ENCODE data around the gene VPS13D. TPM values are rescaled to one million over a fixed set of nuclear protein-coding genes. Genes with fewer than 3 reads are reported as not detected.

Gene VPS13D
- total RNA-seq, 2 donors from 2014 or later = 54.0 to 63.3 TPM

DNA sequence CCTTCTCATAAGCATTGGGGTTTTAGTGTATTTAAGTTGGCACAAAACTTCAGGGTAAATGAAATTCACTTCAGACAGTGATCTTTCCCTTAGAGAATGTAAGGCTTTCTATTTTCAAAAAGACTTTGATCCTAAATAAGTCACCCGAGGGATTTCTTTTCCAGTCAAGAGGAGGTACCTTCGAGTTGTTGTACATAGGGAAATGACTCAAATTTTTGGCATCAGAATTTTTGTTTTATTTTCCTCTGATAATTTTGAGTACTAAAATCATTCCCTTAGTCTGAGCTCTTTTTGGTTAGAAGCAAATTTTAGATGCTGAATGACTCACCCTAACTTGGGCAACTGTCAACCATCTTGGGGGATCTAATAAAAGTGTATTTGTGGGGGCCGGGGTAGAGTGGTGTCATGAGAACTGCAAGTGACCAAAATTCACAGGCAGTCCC, 194.3 kb downstream of the VPS13D start:
- DNase-seq (no peak), ATAC-seq (no peak)
- intact Hi-C loops (cut with DNase I) = no loop called here
- H3K9me3 ChIP-seq = no peaks in the 10 kb centered on the region
- no peak overlapping the region for H3K27ac ChIP-seq
- no peaks in the 10 kb centered on the region for H3K27me3 ChIP-seq
- H3K4me3 ChIP-seq = no peak overlapping the region
- TF ChIP-seq POLR2A (IDR thresholded peaks at IDR 0.05) = no peak
- TF ChIP-seq, protein P1, sequence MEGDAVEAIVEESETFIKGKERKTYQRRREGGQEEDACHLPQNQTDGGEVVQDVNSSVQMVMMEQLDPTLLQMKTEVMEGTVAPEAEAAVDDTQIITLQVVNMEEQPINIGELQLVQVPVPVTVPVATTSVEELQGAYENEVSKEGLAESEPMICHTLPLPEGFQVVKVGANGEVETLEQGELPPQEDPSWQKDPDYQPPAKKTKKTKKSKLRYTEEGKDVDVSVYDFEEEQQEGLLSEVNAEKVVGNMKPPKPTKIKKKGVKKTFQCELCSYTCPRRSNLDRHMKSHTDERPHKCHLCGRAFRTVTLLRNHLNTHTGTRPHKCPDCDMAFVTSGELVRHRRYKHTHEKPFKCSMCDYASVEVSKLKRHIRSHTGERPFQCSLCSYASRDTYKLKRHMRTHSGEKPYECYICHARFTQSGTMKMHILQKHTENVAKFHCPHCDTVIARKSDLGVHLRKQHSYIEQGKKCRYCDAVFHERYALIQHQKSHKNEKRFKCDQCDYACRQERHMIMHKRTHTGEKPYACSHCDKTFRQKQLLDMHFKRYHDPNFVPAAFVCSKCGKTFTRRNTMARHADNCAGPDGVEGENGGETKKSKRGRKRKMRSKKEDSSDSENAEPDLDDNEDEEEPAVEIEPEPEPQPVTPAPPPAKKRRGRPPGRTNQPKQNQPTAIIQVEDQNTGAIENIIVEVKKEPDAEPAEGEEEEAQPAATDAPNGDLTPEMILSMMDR (IDR thresholded peaks at IDR 0.05) = no peak
- WGBS, 2 donors = 80 to 85% methylated on average over 3 of the region's 3 CpGs
- H3K4me1 ChIP-seq = no peaks in the 10 kb centered on the region
- H3K36me3 ChIP-seq (replicated peaks in 1 of 2; ENCODE audit: insufficient read depth in 1 of 2, low read depth in 2 of 2) = no peaks in the 10 kb centered on the region

DNA sequence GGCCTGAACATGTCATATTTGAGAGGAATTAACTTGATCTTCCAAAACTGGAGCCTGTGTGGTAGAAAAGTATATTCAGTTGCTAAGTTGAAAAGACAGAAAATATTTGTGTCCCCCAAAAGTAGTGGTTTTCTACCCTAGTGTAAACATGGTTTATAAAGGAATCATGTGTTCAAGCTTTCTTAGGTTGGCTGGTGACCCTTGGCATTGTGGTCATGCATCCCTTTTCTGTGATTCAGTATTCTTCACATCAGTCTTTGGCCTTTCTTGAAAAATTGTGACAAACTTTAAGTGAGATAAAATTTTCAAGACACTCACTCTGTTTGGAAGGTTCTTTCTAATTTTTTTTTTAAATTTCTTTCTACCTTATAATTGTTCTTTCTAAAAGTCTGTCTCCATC, 195.0 kb downstream of the VPS13D start:
- H3K4me1 ChIP-seq = no peaks in the 10 kb centered on the region
- intact Hi-C loops (cut with DNase I) = no loop called here
- H3K36me3 ChIP-seq (replicated peaks in 1 of 2; ENCODE audit: insufficient read depth in 1 of 2, low read depth in 2 of 2) = no peaks in the 10 kb centered on the region
- no peak overlapping the region for H3K4me3 ChIP-seq
- H3K27ac ChIP-seq = no peak overlapping the region
- ATAC-seq = no peak
- DNase-seq = no peak
- H3K9me3 ChIP-seq = no peaks in the 10 kb centered on the region
- no peak for TF ChIP-seq POLR2A (IDR thresholded peaks at IDR 0.05)
- TF ChIP-seq, protein P1 (IDR thresholded peaks at IDR 0.05) = no peak
- H3K27me3 ChIP-seq = no peaks in the 10 kb centered on the region

- intact Hi-C loops (cut with DNase I) = no loop called here
- no peaks in the 10 kb centered on the region for H3K9me3 ChIP-seq
- no peaks in the 10 kb centered on the region for H3K27me3 ChIP-seq
- TF ChIP-seq, protein P1 (IDR thresholded peaks at IDR 0.05) = no peak
- no peak for TF ChIP-seq POLR2A (IDR thresholded peaks at IDR 0.05)
- WGBS, 2 donors = 88 to 91% methylated on average over 3 of the region's 3 CpGs
- DNase-seq = no peak
- H3K4me3 ChIP-seq = no peak overlapping the region
- ATAC-seq = no peak
- H3K27ac ChIP-seq = no peak overlapping the region
- no peaks in the 10 kb centered on the region for H3K36me3 ChIP-seq (replicated peaks in 1 of 2; ENCODE audit: insufficient read depth in 1 of 2, low read depth in 2 of 2)
- no peaks in the 10 kb centered on the region for H3K4me1 ChIP-seq
Measured at GRCh38 chr1:12426030-12426429, 196.2 kb downstream of the VPS13D start.

DNA sequence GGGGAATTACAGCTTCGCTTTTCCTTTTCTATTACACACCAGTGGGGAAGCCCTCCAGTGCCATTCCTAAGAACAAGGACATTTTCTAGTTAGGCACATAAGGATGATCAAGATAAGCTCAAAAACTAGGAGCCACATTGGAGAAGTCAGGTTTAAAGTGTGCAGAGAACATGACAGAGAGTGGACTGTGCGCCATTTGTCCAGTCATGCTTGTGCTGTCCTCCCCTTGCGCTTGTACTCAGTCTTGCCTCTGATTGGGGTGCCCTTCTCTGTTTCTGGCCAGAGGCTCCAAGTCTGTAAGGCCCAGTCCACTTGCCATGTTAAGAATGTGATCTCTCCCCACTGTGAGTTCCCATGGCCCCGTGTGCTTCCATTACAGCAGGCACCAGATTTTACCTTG, 198.5 kb downstream of the VPS13D start:
- intact Hi-C loops (cut with DNase I) = no loop called here
- H3K27me3 ChIP-seq = no peaks in the 10 kb centered on the region
- peaks cover 10% of the 10 kb centered on the region for H3K4me1 ChIP-seq
- DNase-seq = no peak
- H3K36me3 ChIP-seq (replicated peaks in 1 of 2; ENCODE audit: insufficient read depth in 1 of 2, low read depth in 2 of 2) = no peaks in the 10 kb centered on the region
- no peak overlapping the region for H3K4me3 ChIP-seq
- 85 to 92% methylated on average over 4 of the region's 4 CpGs for WGBS, 2 donors
- H3K9me3 ChIP-seq = no peaks in the 10 kb centered on the region
- no peak for ATAC-seq
- TF ChIP-seq POLR2A (IDR thresholded peaks at IDR 0.05) = no peak
- TF ChIP-seq, protein P1 (IDR thresholded peaks at IDR 0.05) = no peak
- no peak overlapping the region for H3K27ac ChIP-seq

- no peak overlapping the region for H3K27ac ChIP-seq
Measured at GRCh38 chr1:12430525-12430924, 200.7 kb downstream of the VPS13D start.

More at GRCh38 chr1:12430525-12430924, 200.7 kb downstream of the VPS13D start:
- Histone ChIP-seq H3K36me3 (replicated peaks in 1 of 2; ENCODE audit: insufficient read depth in 1 of 2, low read depth in 2 of 2) (no peaks in the 10 kb centered on the region), H3K4me1 (peaks cover 30% of the 10 kb centered on the region), H3K27me3 (no peaks in the 10 kb centered on the region), H3K9me3 (no peaks in the 10 kb centered on the region), H3K4me3 (no peak overlapping the region)
- intact Hi-C loops (cut with DNase I) = no loop called here
- no peak for DNase-seq
- TF ChIP-seq, protein P1 (IDR thresholded peaks at IDR 0.05) = no peak
- no peak for TF ChIP-seq POLR2A (IDR thresholded peaks at IDR 0.05)
- WGBS, 2 donors = 86 to 92% methylated on average over 4 of the region's 4 CpGs
- ATAC-seq = no peak

All from body of pancreas (tissue), 4 donors.